8988T (cell line): ENCODE measurements around the gene SEMA5B.

Experiments used
- DNase-seq: peaks from one replicate; pipeline ENCODE4 v3.0.0; 2011

Gene SEMA5B

GRCh38 chr3:122973893-122974615, 53.5 kb downstream of the SEMA5B start:
- DNase-seq = no peak

GRCh38 chr3:122972141-122972540, 55.4 kb downstream of the SEMA5B start:
- DNase-seq = no peak

GRCh38 chr3:122969585-122970469, 57.7 kb downstream of the SEMA5B start:
- DNase-seq = no peak

- DNase-seq = no peak
Observed at GRCh38 chr3:122967765-122968164, 59.8 kb downstream of the SEMA5B start.

GRCh38 chr3:122967356-122967755, 60.2 kb downstream of the SEMA5B start:
- DNase-seq = no peak

- DNase-seq = no peak
Observed at GRCh38 chr3:122966045-122966444, 61.5 kb downstream of the SEMA5B start.

GRCh38 chr3:122964811-122965210, 62.8 kb downstream of the SEMA5B start:
- DNase-seq = no peak

- no peak for DNase-seq
Observed at GRCh38 chr3:122962149-122962548, 65.4 kb downstream of the SEMA5B start.

- no peak for DNase-seq
Observed at GRCh38 chr3:122961146-122961545, 66.4 kb downstream of the SEMA5B start.

- no peak for DNase-seq
Observed at GRCh38 chr3:122960652-122961051, 66.9 kb downstream of the SEMA5B start.

GRCh38 chr3:122959339-122959738, 68.2 kb downstream of the SEMA5B start:
- DNase-seq = no peak

GRCh38 chr3:122957707-122958689, 69.6 kb downstream of the SEMA5B start:
- DNase-seq = no peak

- DNase-seq = no peak
Observed at GRCh38 chr3:122956693-122957455, 70.7 kb downstream of the SEMA5B start.

- no peak for DNase-seq
Observed at GRCh38 chr3:122955916-122956692, 71.5 kb downstream of the SEMA5B start.

GRCh38 chr3:122952520-122952919, 75.0 kb downstream of the SEMA5B start:
- DNase-seq = no peak

- DNase-seq = no peak
Observed at GRCh38 chr3:122948408-122948807, 79.2 kb downstream of the SEMA5B start.

GRCh38 chr3:122947738-122948137, 79.8 kb downstream of the SEMA5B start:
- no peak for DNase-seq

GRCh38 chr3:122947196-122947595, 80.4 kb downstream of the SEMA5B start:
- no peak for DNase-seq

- no peak for DNase-seq
Observed at GRCh38 chr3:122946185-122946584, 81.4 kb downstream of the SEMA5B start.

GRCh38 chr3:122945230-122945629, 82.3 kb downstream of the SEMA5B start:
- no peak for DNase-seq

GRCh38 chr3:122944671-122945161, 82.8 kb downstream of the SEMA5B start:
- no peak for DNase-seq
